MM.1S (cell line): ENCODE results near the gene SCUBE3.
A peak's percentile ranks its signal among the peaks of the same experiment; 100 is the strongest.

Source experiments
- DNase-seq: peaks from one replicate; pipeline ENCODE4 v3.0.0-alpha.2; 2015
- H2AFZ ChIP-seq: fragments of 300-600 bp; sonication (generic); 2 replicates; pipeline ENCODE4 v1.6.0; 2016; ENCODE audit warnings: antibody characterized with exemption, low read length
- H3F3A ChIP-seq: fragments of 300-600 bp; sonication (generic); 2 replicates; pipeline ENCODE4 v1.6.1; 2016; ENCODE audit warnings: mild to moderate bottlenecking, antibody characterized with exemption, low read length, moderate library complexity, mixed read lengths; ENCODE audit not compliant: insufficient read depth
- H3K27ac ChIP-seq: fragments of 300-600 bp; sonication (generic); 2 replicates; pipeline ENCODE4 v1.5.1; 2016; ENCODE audit warnings: mild to moderate bottlenecking, low read length
- H3K27me3 ChIP-seq: fragments of 300-600 bp; sonication (generic); replicated peaks from 2 replicates; pipeline ENCODE4 v1.6.0; 2016; ENCODE audit warnings: low read length; ENCODE audit not compliant: insufficient read depth
- H3K36me3 ChIP-seq: fragments of 300-600 bp; sonication (generic); replicated peaks from 2 replicates; pipeline ENCODE4 v1.6.1; 2016; ENCODE audit warnings: mild to moderate bottlenecking, low read length, mixed read lengths; ENCODE audit not compliant: insufficient read depth
- H3K4me1 ChIP-seq: fragments of 300-600 bp; sonication (generic); 2 replicates; pipeline ENCODE4 v1.6.1; 2016; ENCODE audit warnings: low read length, mixed read lengths
- H3K4me2 ChIP-seq: fragments of 300-600 bp; sonication (generic); 2 replicates; pipeline ENCODE4 v1.6.0; 2016; ENCODE audit warnings: low read depth, low read length
- H3K4me3 ChIP-seq: fragments of 300-600 bp; sonication (generic); 2 replicates; pipeline ENCODE4 v1.5.1; 2016; ENCODE audit warnings: low read length, mixed read lengths
- H3K79me2 ChIP-seq: fragments of 300-600 bp; sonication (generic); 2 replicates; pipeline ENCODE4 v1.6.1; 2016; ENCODE audit warnings: mixed run types, low read length, mixed read lengths
- H3K9ac ChIP-seq: fragments of 300-600 bp; sonication (generic); 2 replicates; pipeline ENCODE4 v1.6.1; 2016; ENCODE audit warnings: low read length, mixed read lengths
- H3K9me2 ChIP-seq: fragments of 300-600 bp; sonication (generic); replicated peaks from 2 replicates; pipeline ENCODE4 v1.6.1; 2016; ENCODE audit warnings: mild to moderate bottlenecking, low read length, mixed read lengths; ENCODE audit not compliant: insufficient read depth
- H3K9me3 ChIP-seq: fragments of 300-600 bp; sonication (generic); replicated peaks from 2 replicates; pipeline ENCODE4 v1.6.1; 2016; ENCODE audit warnings: mild to moderate bottlenecking, low read length, mixed read lengths; ENCODE audit not compliant: insufficient read depth
- H4K20me1 ChIP-seq: fragments of 300-600 bp; sonication (generic); 2 replicates; pipeline ENCODE4 v1.6.1; 2016; ENCODE audit warnings: mild to moderate bottlenecking, low read length, moderate library complexity, mixed read lengths; ENCODE audit not compliant: insufficient read depth
- CTCF ChIP-seq: fragments of 300-600 bp; sonication (generic); IDR thresholded peaks from 2 replicates; pipeline ENCODE4 v1.5.1; 2016; ENCODE audit warnings: antibody characterized with exemption, low read length, mixed read lengths
- EZH2 ChIP-seq: fragments of 300-600 bp; sonication (generic); optimal IDR thresholded peaks from 2 replicates; pipeline ENCODE3; 2017; ENCODE audit warnings: low read depth, mild to moderate bottlenecking, antibody characterized with exemption, low read length, mixed read lengths
- EZH2phosphoT487 ChIP-seq: fragments of 300-600 bp; sonication (generic); IDR thresholded peaks from 2 replicates; pipeline ENCODE4 v1.6.1; 2018; ENCODE audit warnings: antibody characterized with exemption, low read length

SCUBE3 gene

GRCh38 chr6:35243386-35243958, 29.7 kb downstream of the SCUBE3 start:
- no peaks in the 10 kb centered on the region for H3K9me3 ChIP-seq
- H2AFZ ChIP-seq: no peak overlapping the region
- no peaks in the 10 kb centered on the region for H3K27me3 ChIP-seq
- TF ChIP-seq EZH2phosphoT487 (no peak), CTCF (no peak), EZH2 (no peak)
- H3K4me1 ChIP-seq: peaks cover 13% of the 10 kb centered on the region
- H4K20me1 ChIP-seq: no peaks in the 10 kb centered on the region
- H3K79me2 ChIP-seq: 0 out of 2 replicates have a peak, but pooled peaks cover 3% of the 10 kb centered on the region
- no peak overlapping the region for H3K9ac ChIP-seq
- H3K36me3 ChIP-seq: no peaks in the 10 kb centered on the region
- no peaks in the 10 kb centered on the region for H3K9me2 ChIP-seq
- DNase-seq: no peak
- no peak overlapping the region for H3K4me3 ChIP-seq
- H3K27ac ChIP-seq: no peak overlapping the region
- no peak overlapping the region for H3K4me2 ChIP-seq
- H3F3A ChIP-seq: peaks cover 10% of the 10 kb centered on the region

GRCh38 chr6:35244551-35244950, 30.8 kb downstream of the SCUBE3 start:
- Histone ChIP-seq H3K9me2 (no peaks in the 10 kb centered on the region), H3F3A (peaks cover 10% of the 10 kb centered on the region), H4K20me1 (no peaks in the 10 kb centered on the region), H3K27me3 (no peaks in the 10 kb centered on the region), H3K9ac (no peak overlapping the region), H3K27ac (no peak overlapping the region), H3K79me2 (0 out of 2 replicates have a peak, but pooled peaks cover 3% of the 10 kb centered on the region), H3K4me1 (peaks cover 24% of the 10 kb centered on the region), H2AFZ (no peak overlapping the region), H3K4me2 (no peak overlapping the region), H3K9me3 (no peaks in the 10 kb centered on the region), H3K36me3 (no peaks in the 10 kb centered on the region), H3K4me3 (no peak overlapping the region)
- DNase-seq: no peak
- no peak for TF ChIP-seq EZH2
- TF ChIP-seq CTCF: no peak
- TF ChIP-seq EZH2phosphoT487: no peak

- peak; percentile 51 for DNase-seq
- H3K9ac ChIP-seq: no peak overlapping the region; the same call in 1 of the 2 replicates
- peak overlapping the region; percentile 22; the same call in 1 of the 2 replicates for H3K4me3 ChIP-seq
- H3K79me2 ChIP-seq: peaks cover 3% of the 10 kb centered on the region
- peaks cover 26% of the 10 kb centered on the region for H3K4me1 ChIP-seq
- TF ChIP-seq CTCF: peak; percentile 26
- no peak for TF ChIP-seq EZH2
- no peaks in the 10 kb centered on the region for H3K9me2 ChIP-seq
- H4K20me1 ChIP-seq: no peaks in the 10 kb centered on the region
- no peaks in the 10 kb centered on the region for H3K27me3 ChIP-seq
- H3K9me3 ChIP-seq: no peaks in the 10 kb centered on the region
- H3K4me2 ChIP-seq: peak overlapping the region; percentile 63
- peaks cover 10% of the 10 kb centered on the region for H3F3A ChIP-seq
- H3K27ac ChIP-seq: peak overlapping the region; percentile 52; the same call in 1 of the 2 replicates
- H2AFZ ChIP-seq: 0 out of 2 replicates have a peak overlapping the region, but pooled peaks have one; percentile 14
- H3K36me3 ChIP-seq: no peaks in the 10 kb centered on the region
Observed at GRCh38 chr6:35247642-35248231, 34.0 kb downstream of the SCUBE3 start.
